ENCODE data around the gene WIF1. TPM values are rescaled to one million over a fixed set of nuclear protein-coding genes. Genes with fewer than 3 reads are reported as not detected.

The WIF1 gene
- total and polyA plus RNA-seq, 2 of the 4 experiments (the other 2 are of a cell fraction), result not detected

DNA sequence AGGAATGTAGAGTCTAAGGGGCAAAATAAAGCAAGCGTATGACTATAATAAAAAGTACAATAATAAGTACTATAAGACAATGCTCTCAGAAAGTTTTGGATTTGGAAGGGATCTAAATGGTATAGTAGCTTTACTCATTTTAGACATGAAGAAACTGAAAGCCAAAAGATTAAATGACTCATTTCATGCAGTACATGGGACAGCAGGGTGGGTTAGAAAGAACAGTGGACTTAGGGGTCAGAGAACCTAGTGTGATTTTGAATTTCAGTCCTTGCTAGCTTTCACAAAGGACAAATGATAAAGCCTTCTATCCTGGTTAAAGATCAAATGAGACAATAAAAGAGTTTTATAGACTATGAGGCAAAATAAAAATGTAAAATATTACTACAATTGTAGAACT is 41.5 kb upstream of the WIF1 start:
- H3K4ac ChIP-seq (ENCODE audit: low read depth, low read length), result no peak overlapping the region
- no peak overlapping the region for H3K4me2 ChIP-seq (ENCODE audit: low read depth, low read length)
- no peaks in the 10 kb centered on the region for H3K36me3 ChIP-seq (ENCODE audit: control insufficient read depth, insufficient read depth, low read length)
- H4K8ac ChIP-seq (ENCODE audit: low read depth in 2 of 2, low read length in 2 of 2), result no peak overlapping the region
- H2AK5ac ChIP-seq (ENCODE audit: low read depth, low read length), result no peak overlapping the region
- ATAC-seq (ENCODE audit: low read depth) (no peak), DNase-seq (no peak)
- no peak overlapping the region for H2AK9ac ChIP-seq (replicated peaks; ENCODE audit: low read depth, low read length, poor library complexity)
- no peak overlapping the region for H2BK5ac ChIP-seq (ENCODE audit: low read depth, low read length, poor library complexity, severe bottlenecking)
- H3K27ac ChIP-seq (ENCODE audit: insufficient read depth, low read length), result no peak overlapping the region
- no peak overlapping the region for H4K91ac ChIP-seq (ENCODE audit: insufficient read depth, low read depth, low read length)
- WGBS, 2 experiments (ENCODE audit: extremely low coverage in 2 of 2, insufficient read length in 1 of 2), result no CpG with 5 or more reads among the region's 1 CpG
- H3K14ac ChIP-seq (replicated peaks; ENCODE audit: low read depth, low read length), result no peak overlapping the region
- peaks cover 17% of the 10 kb centered on the region for H3K27me3 ChIP-seq (ENCODE audit: control insufficient read depth, insufficient read depth, low read length)
- no TSS peak for BruUV-seq (replicated peaks)
- dilution Hi-C loops (cut with HindIII; ENCODE audit: low sequenced_read_pairs, unreplicated experiment) (no loop called here), intact Hi-C loops (cut with micrococcal nuclease) (no loop called here), in situ Hi-C loops (cut with MboI; ENCODE audit: low sequenced_read_pairs) (no loop called here)
- no peak overlapping the region for H3K9ac ChIP-seq (ENCODE audit: low read depth, low read length)
- H3K4me3 ChIP-seq (ENCODE audit: insufficient read depth, low read depth, low read length), result no peak overlapping the region
- no peaks in the 10 kb centered on the region for H3K9me3 ChIP-seq (ENCODE audit: control insufficient read depth, insufficient read depth, low read length)
- H3K18ac ChIP-seq (ENCODE audit: low read depth, low read length), result no peak overlapping the region
- H4K5ac ChIP-seq (ENCODE audit: low read depth, low read length), result no peak overlapping the region
- H3K23ac ChIP-seq (ENCODE audit: low read depth, low read length), result no peak overlapping the region
- no peak overlapping the region for H2BK20ac ChIP-seq (ENCODE audit: low read depth, low read length)
- H3K56ac ChIP-seq (ENCODE audit: extremely low read depth, insufficient read depth, low read length), result no peak overlapping the region
- no peak overlapping the region for H2AFZ ChIP-seq (replicated peaks; ENCODE audit: low read length, poor library complexity)
- TF ChIP-seq RFX5 (IDR thresholded peaks at IDR 0.05; ENCODE audit: low read depth, low read length) (no peak), SMC3 (IDR thresholded peaks at IDR 0.05; ENCODE audit: low read depth, low read length) (no peak), MXI1 (IDR thresholded peaks at IDR 0.05; ENCODE audit: borderline replicate concordance, low read depth, low read length) (no peak), NFE2L2 (IDR thresholded peaks at IDR 0.05; ENCODE audit: low read depth, low read length) (no peak), MAFK (IDR thresholded peaks at IDR 0.05; ENCODE audit: low read depth, low read length) (no peak), RCOR1 (IDR thresholded peaks at IDR 0.05; ENCODE audit: insufficient replicate concordance, low read length) (no peak), CHD1 (IDR thresholded peaks at IDR 0.05; ENCODE audit: low read depth, low read length) (no peak), MAZ (IDR thresholded peaks at IDR 0.05; ENCODE audit: borderline replicate concordance, low read depth, low read length) (no peak)
- no peak overlapping the region for H2BK15ac ChIP-seq (ENCODE audit: low read depth, low read length)
- no peaks in the 10 kb centered on the region for H4K20me1 ChIP-seq (ENCODE audit: insufficient read depth, low read length)
- H3K4me1 ChIP-seq (ENCODE audit: control insufficient read depth, insufficient read depth, low read length), result no peaks in the 10 kb centered on the region
- H2BK120ac ChIP-seq (ENCODE audit: low read depth, low read length), result no peak overlapping the region
- POLR2A ChIA-PET (ENCODE audit: unreplicated experiment), result no interaction called here
- no peaks in the 10 kb centered on the region for H3K79me1 ChIP-seq (ENCODE audit: low read depth in 1 of 2, low read length in 2 of 2)
- no peaks in the 10 kb centered on the region for H3K9me1 ChIP-seq (ENCODE audit: insufficient read depth, low read length)
- CTCF ChIA-PET, result no interaction called here

Data from IMR-90 (cell line).